ENCODE data around the gene DBT.
A peak's percentile ranks its signal among the peaks of the same experiment; 100 is the strongest.
"Not testable (repeated sequence)": the region's sequence is repeated elsewhere in the genome, so short reads cannot be mapped to it uniquely, and the experiment has no call there.

The DBT gene

GRCh38 chr1:100217834-100218233 lies 31.8 kb downstream of the DBT start:
- H3K27me3 ChIP-seq (ENCODE audit: control insufficient read depth, insufficient read depth, low read length): no peaks in the 10 kb centered on the region
- H3K9ac ChIP-seq (ENCODE audit: low read length): no peak overlapping the region
- H3K36me3 ChIP-seq (ENCODE audit: control insufficient read depth, insufficient read depth, low read length): no peaks in the 10 kb centered on the region
- H3K4me3 ChIP-seq (ENCODE audit: low read length): no peak overlapping the region
- H3K4me1 ChIP-seq (ENCODE audit: control insufficient read depth, insufficient read depth, low read length): no peaks in the 10 kb centered on the region
- H3K27ac ChIP-seq (ENCODE audit: low read depth, low read length): no peak overlapping the region

GRCh38 chr1:100215101-100215500 lies 34.5 kb downstream of the DBT start:
- no peaks in the 10 kb centered on the region for H3K4me1 ChIP-seq (ENCODE audit: control insufficient read depth, insufficient read depth, low read length)
- H3K27ac ChIP-seq (ENCODE audit: low read depth, low read length): no peak overlapping the region
- H3K36me3 ChIP-seq (ENCODE audit: control insufficient read depth, insufficient read depth, low read length): peaks cover 2% of the 10 kb centered on the region
- H3K4me3 ChIP-seq (ENCODE audit: low read length): no peak overlapping the region
- no peaks in the 10 kb centered on the region for H3K27me3 ChIP-seq (ENCODE audit: control insufficient read depth, insufficient read depth, low read length)
- no peak overlapping the region for H3K9ac ChIP-seq (ENCODE audit: low read length)

GRCh38 chr1:100213141-100213540 lies 36.5 kb downstream of the DBT start:
- Histone ChIP-seq H3K36me3 (ENCODE audit: control insufficient read depth, insufficient read depth, low read length) (peaks cover 2% of the 10 kb centered on the region), H3K4me3 (ENCODE audit: low read length) (no peak overlapping the region)

GRCh38 chr1:100206301-100206700 lies 43.3 kb downstream of the DBT start:
- Histone ChIP-seq H3K27ac (ENCODE audit: low read depth, low read length) (no peak overlapping the region), H3K36me3 (ENCODE audit: control insufficient read depth, insufficient read depth, low read length) (peaks cover 9% of the 10 kb centered on the region), H3K27me3 (ENCODE audit: control insufficient read depth, insufficient read depth, low read length) (no peaks in the 10 kb centered on the region), H3K4me1 (ENCODE audit: control insufficient read depth, insufficient read depth, low read length) (no peaks in the 10 kb centered on the region), H3K9ac (ENCODE audit: low read length) (no peak overlapping the region), H3K4me3 (ENCODE audit: low read length) (no peak overlapping the region)

More at GRCh38 chr1:100213141-100213540, 36.5 kb downstream of the DBT start:
- H3K27me3 ChIP-seq (ENCODE audit: control insufficient read depth, insufficient read depth, low read length): no peaks in the 10 kb centered on the region
- no peak overlapping the region for H3K9ac ChIP-seq (ENCODE audit: low read length)
- H3K4me1 ChIP-seq (ENCODE audit: control insufficient read depth, insufficient read depth, low read length): no peaks in the 10 kb centered on the region
- no peak overlapping the region for H3K27ac ChIP-seq (ENCODE audit: low read depth, low read length)

- H3K36me3 ChIP-seq (ENCODE audit: control insufficient read depth, insufficient read depth, low read length); H3K9ac ChIP-seq (ENCODE audit: low read length); H3K4me3 ChIP-seq (ENCODE audit: low read length); H3K27me3 ChIP-seq (ENCODE audit: control insufficient read depth, insufficient read depth, low read length); H3K27ac ChIP-seq (ENCODE audit: low read depth, low read length); H3K4me1 ChIP-seq (ENCODE audit: control insufficient read depth, insufficient read depth, low read length): not testable (repeated sequence)
Measured at GRCh38 chr1:100205593-100205992, 44.0 kb downstream of the DBT start.

- not testable (repeated sequence) for H3K36me3 ChIP-seq (ENCODE audit: control insufficient read depth, insufficient read depth, low read length); H3K4me1 ChIP-seq (ENCODE audit: control insufficient read depth, insufficient read depth, low read length); H3K27ac ChIP-seq (ENCODE audit: low read depth, low read length); H3K4me3 ChIP-seq (ENCODE audit: low read length); H3K27me3 ChIP-seq (ENCODE audit: control insufficient read depth, insufficient read depth, low read length); H3K9ac ChIP-seq (ENCODE audit: low read length)
Measured at GRCh38 chr1:100205103-100205502, 44.5 kb downstream of the DBT start.

- not testable (repeated sequence) for H3K36me3 ChIP-seq (ENCODE audit: control insufficient read depth, insufficient read depth, low read length); H3K27me3 ChIP-seq (ENCODE audit: control insufficient read depth, insufficient read depth, low read length); H3K9ac ChIP-seq (ENCODE audit: low read length); H3K4me3 ChIP-seq (ENCODE audit: low read length); H3K4me1 ChIP-seq (ENCODE audit: control insufficient read depth, insufficient read depth, low read length)
- H3K27ac ChIP-seq (ENCODE audit: low read depth, low read length): peak overlapping the region; percentile 74
Measured at GRCh38 chr1:100202703-100203102, 46.9 kb downstream of the DBT start.

- H3K36me3 ChIP-seq (ENCODE audit: control insufficient read depth, insufficient read depth, low read length); H3K4me1 ChIP-seq (ENCODE audit: control insufficient read depth, insufficient read depth, low read length); H3K27me3 ChIP-seq (ENCODE audit: control insufficient read depth, insufficient read depth, low read length); H3K27ac ChIP-seq (ENCODE audit: low read depth, low read length); H3K9ac ChIP-seq (ENCODE audit: low read length); H3K4me3 ChIP-seq (ENCODE audit: low read length): not testable (repeated sequence)
Measured at GRCh38 chr1:100200060-100200459, 49.6 kb downstream of the DBT start.

- Histone ChIP-seq H3K27ac (ENCODE audit: low read depth, low read length) (no peak overlapping the region), H3K36me3 (ENCODE audit: control insufficient read depth, insufficient read depth, low read length) (no peaks in the 10 kb centered on the region), H3K4me1 (ENCODE audit: control insufficient read depth, insufficient read depth, low read length) (no peaks in the 10 kb centered on the region), H3K4me3 (ENCODE audit: low read length) (no peak overlapping the region), H3K27me3 (ENCODE audit: control insufficient read depth, insufficient read depth, low read length) (no peaks in the 10 kb centered on the region), H3K9ac (ENCODE audit: low read length) (no peak overlapping the region)
Measured at GRCh38 chr1:100198596-100198995, 51.0 kb downstream of the DBT start.

- no peak overlapping the region for H3K9ac ChIP-seq (ENCODE audit: low read length)
- peak overlapping the region; percentile 74 for H3K27ac ChIP-seq (ENCODE audit: low read depth, low read length)
- no peak overlapping the region for H3K4me3 ChIP-seq (ENCODE audit: low read length)
- H3K36me3 ChIP-seq (ENCODE audit: control insufficient read depth, insufficient read depth, low read length): peaks cover 2% of the 10 kb centered on the region
- H3K4me1 ChIP-seq (ENCODE audit: control insufficient read depth, insufficient read depth, low read length): peaks cover 17% of the 10 kb centered on the region
- no peaks in the 10 kb centered on the region for H3K27me3 ChIP-seq (ENCODE audit: control insufficient read depth, insufficient read depth, low read length)
Measured at GRCh38 chr1:100188617-100189016, 61.0 kb downstream of the DBT start.

- Histone ChIP-seq H3K4me3 (ENCODE audit: low read length) (no peak overlapping the region), H3K27me3 (ENCODE audit: control insufficient read depth, insufficient read depth, low read length) (no peaks in the 10 kb centered on the region), H3K36me3 (ENCODE audit: control insufficient read depth, insufficient read depth, low read length) (peaks cover 2% of the 10 kb centered on the region), H3K27ac (ENCODE audit: low read depth, low read length) (no peak overlapping the region), H3K9ac (ENCODE audit: low read length) (no peak overlapping the region), H3K4me1 (ENCODE audit: control insufficient read depth, insufficient read depth, low read length) (peaks cover 17% of the 10 kb centered on the region)
Measured at GRCh38 chr1:100187912-100188311, 61.7 kb downstream of the DBT start.

- no peak overlapping the region for H3K4me3 ChIP-seq (ENCODE audit: low read length)
- no peaks in the 10 kb centered on the region for H3K36me3 ChIP-seq (ENCODE audit: control insufficient read depth, insufficient read depth, low read length)
- no peak overlapping the region for H3K9ac ChIP-seq (ENCODE audit: low read length)
- H3K4me1 ChIP-seq (ENCODE audit: control insufficient read depth, insufficient read depth, low read length): peaks cover 17% of the 10 kb centered on the region
- H3K27ac ChIP-seq (ENCODE audit: low read depth, low read length): no peak overlapping the region
- H3K27me3 ChIP-seq (ENCODE audit: control insufficient read depth, insufficient read depth, low read length): no peaks in the 10 kb centered on the region
Measured at GRCh38 chr1:100184536-100184935, 65.1 kb downstream of the DBT start.

- H3K27me3 ChIP-seq (ENCODE audit: control insufficient read depth, insufficient read depth, low read length): no peaks in the 10 kb centered on the region
- H3K4me3 ChIP-seq (ENCODE audit: low read length): no peak overlapping the region
- no peak overlapping the region for H3K27ac ChIP-seq (ENCODE audit: low read depth, low read length)
- no peak overlapping the region for H3K9ac ChIP-seq (ENCODE audit: low read length)
- H3K4me1 ChIP-seq (ENCODE audit: control insufficient read depth, insufficient read depth, low read length): peaks cover 6% of the 10 kb centered on the region
- H3K36me3 ChIP-seq (ENCODE audit: control insufficient read depth, insufficient read depth, low read length): no peaks in the 10 kb centered on the region
Measured at GRCh38 chr1:100183370-100183769, 66.3 kb downstream of the DBT start.

All from rectal smooth muscle tissue (tissue), 1 donor.